ENCODE data around the gene MAGEA8.

DNA sequence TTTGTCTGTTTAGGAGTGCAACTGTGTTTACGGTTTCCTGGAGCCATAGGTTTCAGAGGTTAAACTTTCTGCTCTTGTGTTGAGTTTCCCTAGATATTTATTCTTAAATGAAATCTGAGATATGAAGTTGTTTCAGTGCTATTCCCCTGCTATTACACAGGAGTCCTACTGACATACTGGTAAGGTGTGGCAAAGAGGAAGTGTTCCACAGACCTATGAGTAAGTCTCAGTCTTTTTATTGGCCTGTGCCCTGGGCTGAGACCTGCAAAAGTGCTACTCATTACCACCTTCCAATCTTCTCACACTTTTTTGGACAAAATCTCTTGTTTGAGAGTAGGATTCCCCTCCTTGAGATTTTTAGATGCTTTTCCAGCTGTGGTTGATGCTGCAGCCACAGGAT is 35.6 kb upstream of the MAGEA8 start:
- TF ChIP-seq ZNF274 (IDR thresholded peaks at IDR 0.05; ENCODE audit: low read depth, low read length) = no peak
- no peak for TF ChIP-seq YY1 (IDR thresholded peaks at IDR 0.05; ENCODE audit: insufficient read depth, insufficient read length)

All from NT2/D1 (cell line).